GM18511 (cell line): ENCODE data around the gene SLC6A18.

ENCODE experiments used
- ATAC-seq: cut with Tn5 transposase; IDR thresholded peaks from one replicate; pipeline ENCODE4 v1.9.1; 2021; ENCODE audit warnings: mild to moderate bottlenecking, moderate library complexity; ENCODE audit not compliant: unreplicated experiment

The SLC6A18 gene

DNA sequence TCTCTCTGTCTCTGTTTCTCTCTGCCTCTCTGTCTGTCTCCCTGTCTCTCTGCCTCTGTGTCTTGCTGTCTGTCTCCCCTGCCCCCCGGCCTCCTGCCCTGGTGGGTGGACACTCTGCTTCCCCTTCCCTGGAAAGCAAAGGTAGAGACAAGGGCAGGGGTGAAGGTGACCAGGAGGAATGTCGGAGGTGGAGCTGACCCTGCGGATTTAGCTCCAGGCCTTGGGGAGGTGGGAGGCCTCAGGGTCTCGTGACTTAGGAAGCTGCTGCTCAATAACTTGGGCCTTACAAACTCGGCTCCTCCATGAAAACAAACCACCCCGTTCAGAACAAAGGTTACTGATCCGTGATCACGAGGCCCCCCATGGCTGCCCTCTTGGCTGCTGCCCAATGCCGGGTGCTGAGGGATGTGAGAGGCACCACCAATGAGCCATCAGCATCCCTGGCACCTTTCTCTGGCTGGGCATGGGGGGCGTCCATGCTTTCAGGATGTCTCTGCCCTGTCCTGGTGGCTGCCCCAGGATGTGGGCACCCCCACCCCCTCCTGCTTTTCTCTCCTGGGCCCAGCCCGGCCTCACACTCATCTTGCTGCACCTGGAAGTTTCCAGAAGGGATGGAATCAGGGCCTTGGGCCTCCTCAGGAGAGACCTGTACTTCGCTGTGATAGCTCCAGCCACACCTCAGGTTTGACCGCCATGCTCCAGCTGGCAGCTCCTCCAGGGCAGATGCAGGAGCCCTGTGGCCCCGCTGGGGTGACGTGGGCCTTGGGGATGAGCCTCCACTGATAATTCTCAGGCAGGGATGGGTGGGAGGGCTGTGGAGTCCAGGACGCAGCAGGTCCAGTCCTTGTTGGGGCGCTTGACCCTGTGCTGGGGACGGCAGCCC is 38.6 kb upstream of the SLC6A18 start:
- no peak for ATAC-seq

DNA sequence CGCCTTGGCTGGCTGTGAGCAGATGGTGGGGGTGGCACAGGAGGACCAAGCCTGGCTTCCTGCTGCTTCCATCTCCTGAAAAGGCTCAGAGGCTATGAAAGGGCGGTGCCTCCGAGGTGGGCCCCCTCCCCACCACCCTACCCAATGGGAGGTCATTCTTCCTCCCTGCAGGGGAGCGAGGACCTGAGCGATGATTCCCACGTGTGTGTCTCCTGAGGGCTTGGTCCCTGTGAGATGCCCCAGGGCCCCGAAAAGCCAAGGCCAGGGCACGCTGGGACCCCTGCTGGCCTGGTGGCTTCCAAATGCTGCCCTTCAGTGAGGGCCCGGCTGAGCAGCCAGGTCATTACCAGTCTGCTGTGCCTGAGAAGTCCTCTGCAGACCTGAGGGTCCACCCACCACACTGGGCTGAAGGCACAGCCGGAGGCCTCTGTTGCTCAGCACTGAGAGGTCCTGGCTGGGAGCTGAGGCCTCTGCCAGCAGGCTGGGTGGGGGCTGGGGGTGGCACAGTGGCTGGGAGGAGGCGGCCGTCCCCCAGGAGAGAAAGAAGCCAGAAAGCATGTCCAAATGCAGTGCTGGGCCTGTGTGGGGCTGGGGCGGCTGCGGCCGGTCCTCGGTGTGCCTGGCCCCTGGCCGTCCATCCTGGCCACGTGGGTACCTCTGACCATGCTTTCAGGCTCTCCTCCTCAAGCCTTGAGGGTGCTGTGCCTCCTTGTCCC is 37.8 kb upstream of the SLC6A18 start:
- ATAC-seq, result no peak

GRCh38 chr5:1187950-1188334 is 37.2 kb upstream of the SLC6A18 start:
- no peak for ATAC-seq

- no peak for ATAC-seq
Measured at GRCh38 chr5:1188464-1188863, 36.7 kb upstream of the SLC6A18 start.

- ATAC-seq, result no peak
Measured at GRCh38 chr5:1189269-1189668, 35.9 kb upstream of the SLC6A18 start.

DNA sequence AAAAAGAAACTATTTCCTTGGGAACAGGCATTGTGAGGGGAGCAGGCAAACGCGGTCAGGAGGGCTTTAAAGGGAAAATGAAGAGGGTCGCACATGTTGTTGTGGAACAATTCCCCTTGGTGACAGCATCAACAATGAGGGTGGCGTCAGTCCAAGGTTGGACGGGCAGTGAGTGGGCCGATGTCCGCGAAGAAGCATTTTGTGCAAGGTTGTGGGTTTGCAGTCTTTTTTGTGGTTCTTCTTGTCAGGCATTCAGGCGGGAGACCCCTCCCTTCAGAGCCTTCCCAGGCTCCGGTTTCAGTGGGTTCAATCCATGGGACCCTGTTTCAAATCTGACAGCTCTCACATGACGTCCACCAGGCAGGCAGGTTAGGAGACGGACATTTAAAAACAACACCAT is 34.9 kb upstream of the SLC6A18 start:
- ATAC-seq, result no peak

- no peak for ATAC-seq
Measured at GRCh38 chr5:1190837-1191239, 34.3 kb upstream of the SLC6A18 start.

GRCh38 chr5:1192971-1193590 is 32.1 kb upstream of the SLC6A18 start:
- ATAC-seq, result no peak

DNA sequence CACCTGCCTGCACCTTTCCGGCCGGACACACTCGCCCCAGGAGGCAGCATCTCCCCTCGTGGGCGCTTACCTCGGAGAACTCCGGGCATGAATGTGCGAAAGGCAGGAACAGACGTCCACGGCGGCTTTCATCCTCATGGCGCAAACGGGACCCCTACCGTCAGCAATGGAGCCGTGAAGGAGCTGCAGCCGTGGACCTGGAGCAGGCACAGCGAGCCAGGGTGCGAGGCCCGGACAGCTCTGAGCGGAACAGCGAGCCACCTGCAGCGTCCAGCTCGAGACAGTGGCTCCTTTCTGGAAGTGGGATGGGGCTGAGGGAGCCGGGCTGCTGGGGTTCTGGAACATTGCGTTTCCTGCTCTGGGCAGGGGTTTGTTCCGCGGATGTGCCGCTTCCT is 31.6 kb upstream of the SLC6A18 start:
- no peak for ATAC-seq

- ATAC-seq, result no peak
Measured at GRCh38 chr5:1194378-1194777, 30.8 kb upstream of the SLC6A18 start.

- ATAC-seq, result no peak
Measured at GRCh38 chr5:1195439-1195838, 29.7 kb upstream of the SLC6A18 start.

DNA sequence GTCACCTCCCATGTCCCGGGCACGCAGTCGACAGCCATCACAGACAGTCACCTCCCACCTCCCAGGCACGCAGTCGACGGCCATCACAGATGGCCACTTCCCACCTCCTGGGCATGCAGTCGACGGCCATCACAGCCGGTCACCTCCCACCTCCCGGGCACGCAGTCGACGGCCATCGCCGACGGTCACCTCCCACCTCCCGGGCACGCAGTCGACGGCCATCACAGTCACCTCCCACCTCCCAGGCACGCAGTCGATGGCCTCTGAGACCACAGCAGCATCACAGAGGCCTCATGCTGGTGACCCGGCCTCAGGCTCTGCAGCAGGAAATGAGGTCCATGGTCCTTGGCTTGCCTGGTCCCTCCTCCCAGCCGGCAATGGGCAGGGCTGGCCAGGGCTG is 29.3 kb upstream of the SLC6A18 start:
- no peak for ATAC-seq

- no peak for ATAC-seq
Measured at GRCh38 chr5:1196562-1196961, 28.6 kb upstream of the SLC6A18 start.

GRCh38 chr5:1197876-1198666 is 27.1 kb upstream of the SLC6A18 start:
- no peak for ATAC-seq

DNA sequence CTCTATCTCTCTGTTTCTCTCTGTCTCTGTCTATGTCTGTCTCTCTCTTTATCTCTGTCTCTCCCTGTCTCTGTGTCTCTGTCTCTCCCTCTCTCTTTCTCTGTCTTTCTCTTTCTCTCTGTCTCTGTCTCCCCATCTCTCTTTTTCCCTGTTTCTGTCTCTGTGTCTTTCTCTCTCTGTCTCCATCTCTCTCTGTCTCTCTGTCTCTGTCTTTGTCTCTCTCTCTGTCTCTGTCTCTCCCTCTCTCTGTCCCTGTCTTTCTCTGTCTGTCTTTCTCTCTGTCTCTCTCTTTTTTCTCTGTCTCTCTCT is 25.9 kb upstream of the SLC6A18 start:
- ATAC-seq, result no peak

- ATAC-seq, result no peak
Measured at GRCh38 chr5:1199649-1200494, 25.3 kb upstream of the SLC6A18 start.

- no peak for ATAC-seq
Measured at GRCh38 chr5:1200495-1201326, 24.5 kb upstream of the SLC6A18 start.

- ATAC-seq, result no peak
Measured at GRCh38 chr5:1201327-1202025, 23.7 kb upstream of the SLC6A18 start, which contains the start of gene SLC6A19. TSS of gene SLC6A19 (plus strand) at chr5:1201595. CDS start at chr5:1201651, 56 bp downstream.
